Measurements from ENCODE around the gene PTGR2.
A peak's percentile ranks its signal among the peaks of the same experiment; 100 is the strongest.

Gene PTGR2

GRCh38 chr14:73878436-73878835 is 26.8 kb downstream of the PTGR2 start:
- Histone ChIP-seq H3K27me3 (ENCODE audit: insufficient read depth, low read depth, severe bottlenecking) (no peaks in the 10 kb centered on the region), H3K4me3 (ENCODE audit: low read depth, low read length) (no peak overlapping the region), H3K9me3 (ENCODE audit: severe bottlenecking) (no peaks in the 10 kb centered on the region), H3K27ac (no peak overlapping the region), H3K36me3 (peaks cover 6% of the 10 kb centered on the region)
- no peak for TF ChIP-seq CTCF (IDR thresholded peaks at IDR 0.05; ENCODE audit: low read depth, low read length)
- DNase-seq: no peak

- H3K27me3 ChIP-seq (ENCODE audit: insufficient read depth, low read depth, severe bottlenecking): no peaks in the 10 kb centered on the region
- no peak for DNase-seq
These were observed 27.4 kb downstream of the PTGR2 start for GRCh38 chr14:73879027-73879426.

GRCh38 chr14:73884438-73885190 is 33.0 kb downstream of the PTGR2 start:
- H3K36me3 ChIP-seq: peaks cover 3% of the 10 kb centered on the region; the same call in 1 of the 2 replicates
- no peaks in the 10 kb centered on the region for H3K9me3 ChIP-seq (ENCODE audit: severe bottlenecking)
- TF ChIP-seq CTCF (IDR thresholded peaks at IDR 0.05; ENCODE audit: low read depth, low read length): no peak
- DNase-seq: no peak
- no peaks in the 10 kb centered on the region for H3K27me3 ChIP-seq (ENCODE audit: insufficient read depth, low read depth, severe bottlenecking)
- no peak overlapping the region for H3K27ac ChIP-seq
- H3K4me3 ChIP-seq (ENCODE audit: low read depth, low read length): no peak overlapping the region

More at GRCh38 chr14:73879027-73879426, 27.4 kb downstream of the PTGR2 start:
- H3K4me3 ChIP-seq (ENCODE audit: low read depth, low read length): no peak overlapping the region
- H3K27ac ChIP-seq: no peak overlapping the region
- TF ChIP-seq CTCF (IDR thresholded peaks at IDR 0.05; ENCODE audit: low read depth, low read length): no peak
- no peaks in the 10 kb centered on the region for H3K9me3 ChIP-seq (ENCODE audit: severe bottlenecking)
- peaks cover 6% of the 10 kb centered on the region for H3K36me3 ChIP-seq

GRCh38 chr14:73886449-73887317 is 35.1 kb downstream of the PTGR2 start, which contains the start of gene ZNF410:
ZNF410 (plus strand) TSS chr14:73886859; CDS start chr14:73892176, 5,317 bp downstream.
- H3K36me3 ChIP-seq: peaks cover 12% of the 10 kb centered on the region
- no peak for TF ChIP-seq CTCF (IDR thresholded peaks at IDR 0.05; ENCODE audit: low read depth, low read length)
- H3K9me3 ChIP-seq (ENCODE audit: severe bottlenecking): no peaks in the 10 kb centered on the region
- H3K27ac ChIP-seq: peak within 1 kb of the TSS; percentile 84
- no peaks in the 10 kb centered on the region for H3K27me3 ChIP-seq (ENCODE audit: insufficient read depth, low read depth, severe bottlenecking)
- DNase-seq: peak; percentile 95
- H3K4me3 ChIP-seq (ENCODE audit: low read depth, low read length): peak within 1 kb of the TSS; percentile 83

GRCh38 chr14:73887318-73887616 is 35.6 kb downstream of the PTGR2 start:
- H3K4me3 ChIP-seq (ENCODE audit: low read depth, low read length): peak overlapping the region; percentile 83
- H3K27ac ChIP-seq: peak overlapping the region; percentile 84
- peaks cover 17% of the 10 kb centered on the region for H3K36me3 ChIP-seq
- no peak for DNase-seq
- no peak for TF ChIP-seq CTCF (IDR thresholded peaks at IDR 0.05; ENCODE audit: low read depth, low read length)
- H3K27me3 ChIP-seq (ENCODE audit: insufficient read depth, low read depth, severe bottlenecking): no peaks in the 10 kb centered on the region
- H3K9me3 ChIP-seq (ENCODE audit: severe bottlenecking): no peaks in the 10 kb centered on the region
